Spleen (tissue), 7 donors: Measurements from ENCODE around the gene PRUNE2.
"Not testable (repeated sequence)": the region's sequence is repeated elsewhere in the genome, so short reads cannot be mapped to it uniquely, and the experiment has no call there.

ENCODE experiments used
- POLR2A ChIP-seq, 3 donors: fragments of 450-650 bp; IDR thresholded peaks; one replicate each; pipeline ENCODE4 v1.5.1; 2017; ENCODE audit warnings: antibody characterized with exemption in 3 of 3, mild to moderate bottlenecking in 1 of 3
- POLR2AphosphoS5 ChIP-seq, 3 donors: sonication (generic); formaldehyde crosslinking; IDR thresholded peaks; one replicate each; pipeline ENCODE4 v1.5.1; 2017; ENCODE audit warnings: antibody characterized with exemption in 3 of 3
- TF ChIP-seq, protein P1 (sequence below), 11 experiments: fragments of 200-600 bp in 7 of 11; fragments of 450-650 bp in 4 of 11; sonication (generic) in 4 of 11; IDR thresholded peaks in 8 of 11; conservative IDR thresholded peaks in 3 of 11; 1 replicate in 7 of 11; 2 replicates in 4 of 11; pipeline versions ENCODE4 v1.4.0 to v1.8.0; 2016 to 2021; ENCODE audit warnings: antibody characterized with exemption in 11 of 11, inconsistent platforms in 4 of 11, mild to moderate bottlenecking in 1 of 11
- donor health status: DM: no; HTN: no; CAD: no; lungs with moderate emphysema.
- donor health status: DM: no; HTN: no; CAD: no.
- donor health status: DM: no; HTN: no; CAD: no.

DNA sequence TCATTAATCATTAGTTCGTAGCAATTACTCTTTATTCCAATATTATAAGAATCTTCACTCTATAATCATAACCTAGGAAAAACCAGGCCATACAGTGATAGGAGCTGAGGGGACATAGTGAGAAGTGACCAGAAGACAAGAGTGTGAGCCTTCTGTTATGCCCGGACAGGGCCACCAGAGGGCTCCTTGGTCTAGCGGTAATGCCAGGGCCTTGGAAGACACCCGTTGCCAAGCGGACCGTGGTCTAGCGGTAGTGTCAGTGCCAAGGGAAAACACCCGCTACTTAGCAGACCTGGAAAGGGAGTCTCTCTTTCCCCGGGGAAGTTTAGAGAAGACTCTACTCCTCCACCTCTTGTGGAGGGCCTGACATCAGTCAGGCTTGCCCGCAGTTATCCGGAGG is 239.9 kb downstream of the PRUNE2 start:
- TF ChIP-seq, protein P1, sequence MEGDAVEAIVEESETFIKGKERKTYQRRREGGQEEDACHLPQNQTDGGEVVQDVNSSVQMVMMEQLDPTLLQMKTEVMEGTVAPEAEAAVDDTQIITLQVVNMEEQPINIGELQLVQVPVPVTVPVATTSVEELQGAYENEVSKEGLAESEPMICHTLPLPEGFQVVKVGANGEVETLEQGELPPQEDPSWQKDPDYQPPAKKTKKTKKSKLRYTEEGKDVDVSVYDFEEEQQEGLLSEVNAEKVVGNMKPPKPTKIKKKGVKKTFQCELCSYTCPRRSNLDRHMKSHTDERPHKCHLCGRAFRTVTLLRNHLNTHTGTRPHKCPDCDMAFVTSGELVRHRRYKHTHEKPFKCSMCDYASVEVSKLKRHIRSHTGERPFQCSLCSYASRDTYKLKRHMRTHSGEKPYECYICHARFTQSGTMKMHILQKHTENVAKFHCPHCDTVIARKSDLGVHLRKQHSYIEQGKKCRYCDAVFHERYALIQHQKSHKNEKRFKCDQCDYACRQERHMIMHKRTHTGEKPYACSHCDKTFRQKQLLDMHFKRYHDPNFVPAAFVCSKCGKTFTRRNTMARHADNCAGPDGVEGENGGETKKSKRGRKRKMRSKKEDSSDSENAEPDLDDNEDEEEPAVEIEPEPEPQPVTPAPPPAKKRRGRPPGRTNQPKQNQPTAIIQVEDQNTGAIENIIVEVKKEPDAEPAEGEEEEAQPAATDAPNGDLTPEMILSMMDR (IDR thresholded peaks at IDR 0.05 in 8 of 11, conservative IDR thresholded peaks at IDR 0.05 in 3 of 11), result peak in 8 of 11 experiments; percentile 18 to 45 (median 26)
- TF ChIP-seq POLR2A, POLR2AphosphoS5 (IDR thresholded peaks at IDR 0.05): not testable (repeated sequence)
